HFFc6 (cell line): ENCODE results near the gene WARS2. TPM values are rescaled to one million over a fixed set of nuclear protein-coding genes. Genes with fewer than 3 reads are reported as not detected.

ENCODE experiments used
- DNase-seq: peaks from one replicate; pipeline ENCODE4 v3.0.0-alpha.2; 2018
- H3K27ac Mint-ChIP-seq: 2 replicates; pipeline ENCODE4 v1.8.0; 2020; ENCODE audit warnings: mild to moderate bottlenecking, mixed read lengths
- H3K27me3 Mint-ChIP-seq: 2 replicates; pipeline ENCODE4 v1.8.0; 2021; ENCODE audit warnings: mild to moderate bottlenecking, moderate library complexity, mixed read lengths; ENCODE audit not compliant: insufficient read depth
- H3K36me3 Mint-ChIP-seq: 2 replicates; pipeline ENCODE4 v1.8.0; 2021; ENCODE audit warnings: low read depth, mixed read lengths
- H3K4me1 Mint-ChIP-seq: 2 replicates; pipeline ENCODE4 v1.8.0; 2020; ENCODE audit warnings: low read depth, mixed read lengths
- H3K4me3 Mint-ChIP-seq: 2 replicates; pipeline ENCODE4 v1.8.0; 2020; ENCODE audit warnings: mild to moderate bottlenecking, moderate library complexity, mixed read lengths
- H3K9me3 Mint-ChIP-seq: 2 replicates; pipeline ENCODE4 v1.8.0; 2020; ENCODE audit warnings: mild to moderate bottlenecking, mixed read lengths
- CTCF ChIP-seq: fragments of 200-600 bp; sonication (generic); IDR thresholded peaks from 2 replicates; pipeline ENCODE4 v1.5.0; 2021; ENCODE audit warnings: antibody characterized with exemption, mild to moderate bottlenecking
- total RNA-seq, 6 experiments: library from RNA; stranded (reverse); fragmentation: NEBNext Ultra II Directional; extraction: Animal tissue kit (Norgen Biotek cat#: 25700); gene quantifications; 2 replicates in 1 of 6; 3 replicates in 5 of 6; pipeline ENCODE4 v1.2.3, GENCODE V29; 2021

Gene WARS2
- total RNA-seq, 6 experiments from 2014 or later = 10.5 to 14.8 (median 12.9) TPM

GRCh38 chr1:119008483-119009311 is 131.8 kb downstream of the WARS2 start:
- no peaks in the 10 kb centered on the region for H3K36me3 Mint-ChIP-seq
- H3K27ac Mint-ChIP-seq = peak overlapping the region; percentile 76
- no peaks in the 10 kb centered on the region for H3K27me3 Mint-ChIP-seq
- H3K9me3 Mint-ChIP-seq = 0 out of 2 replicates have a peak, but pooled peaks cover 3% of the 10 kb centered on the region
- TF ChIP-seq CTCF = peak; percentile 82
- peak; percentile 61 for DNase-seq
- peak overlapping the region; percentile 78 for H3K4me3 Mint-ChIP-seq
- H3K4me1 Mint-ChIP-seq = peaks cover 23% of the 10 kb centered on the region

DNA sequence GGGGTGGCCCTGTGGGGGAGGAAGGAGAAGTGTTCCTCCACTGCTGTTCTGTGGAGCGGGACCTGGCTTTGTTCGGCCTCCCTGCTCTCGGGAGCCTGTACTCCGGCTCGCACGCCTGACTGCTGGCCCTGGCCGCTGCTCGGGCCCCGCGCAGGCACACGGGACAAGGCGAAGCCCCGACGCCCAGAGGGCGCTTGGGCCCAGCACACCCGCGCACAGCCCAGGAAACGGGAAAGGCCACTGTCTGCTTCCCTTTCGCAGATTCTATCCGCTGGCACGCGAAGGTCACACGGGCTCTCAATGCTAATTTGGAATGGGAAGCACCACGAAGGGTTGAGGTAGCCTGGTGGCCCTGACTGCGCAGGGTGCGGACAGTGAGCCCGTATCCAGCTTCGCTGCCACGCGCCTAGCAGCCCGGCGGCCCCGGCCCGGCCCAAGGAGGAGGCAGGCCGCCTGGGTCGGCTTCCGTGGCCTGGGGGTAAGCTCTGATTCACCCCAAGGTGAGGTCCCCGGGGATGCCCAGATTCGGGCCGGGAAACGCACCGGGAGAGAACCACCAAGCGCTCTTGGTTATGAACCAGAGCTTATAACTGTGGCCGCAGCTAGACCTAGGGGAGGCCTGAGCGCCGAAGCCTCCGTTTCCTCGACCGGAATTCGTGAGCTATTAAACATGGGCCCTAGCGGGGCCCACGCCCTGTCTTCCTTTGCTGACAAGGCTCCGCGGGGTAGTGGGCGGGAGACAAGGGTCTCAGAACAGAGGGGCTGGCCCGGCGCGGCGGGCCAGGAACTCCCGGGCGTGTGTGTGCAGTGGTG is 132.6 kb downstream of the WARS2 start:
- no peak for DNase-seq
- H3K4me3 Mint-ChIP-seq = no peak overlapping the region
- no peak overlapping the region for H3K27ac Mint-ChIP-seq
- peaks cover 23% of the 10 kb centered on the region for H3K4me1 Mint-ChIP-seq
- no peak for TF ChIP-seq CTCF
- H3K9me3 Mint-ChIP-seq = 0 out of 2 replicates have a peak, but pooled peaks cover 3% of the 10 kb centered on the region
- H3K27me3 Mint-ChIP-seq = no peaks in the 10 kb centered on the region
- no peaks in the 10 kb centered on the region for H3K36me3 Mint-ChIP-seq

GRCh38 chr1:119007339-119007669 is 133.1 kb downstream of the WARS2 start:
- Mint-ChIP-seq H3K27ac (no peak overlapping the region), H3K9me3 (0 out of 2 replicates have a peak, but pooled peaks cover 3% of the 10 kb centered on the region), H3K4me3 (no peak overlapping the region), H3K36me3 (no peaks in the 10 kb centered on the region), H3K27me3 (no peaks in the 10 kb centered on the region), H3K4me1 (peaks cover 26% of the 10 kb centered on the region)
- TF ChIP-seq CTCF = no peak
- no peak for DNase-seq

DNA sequence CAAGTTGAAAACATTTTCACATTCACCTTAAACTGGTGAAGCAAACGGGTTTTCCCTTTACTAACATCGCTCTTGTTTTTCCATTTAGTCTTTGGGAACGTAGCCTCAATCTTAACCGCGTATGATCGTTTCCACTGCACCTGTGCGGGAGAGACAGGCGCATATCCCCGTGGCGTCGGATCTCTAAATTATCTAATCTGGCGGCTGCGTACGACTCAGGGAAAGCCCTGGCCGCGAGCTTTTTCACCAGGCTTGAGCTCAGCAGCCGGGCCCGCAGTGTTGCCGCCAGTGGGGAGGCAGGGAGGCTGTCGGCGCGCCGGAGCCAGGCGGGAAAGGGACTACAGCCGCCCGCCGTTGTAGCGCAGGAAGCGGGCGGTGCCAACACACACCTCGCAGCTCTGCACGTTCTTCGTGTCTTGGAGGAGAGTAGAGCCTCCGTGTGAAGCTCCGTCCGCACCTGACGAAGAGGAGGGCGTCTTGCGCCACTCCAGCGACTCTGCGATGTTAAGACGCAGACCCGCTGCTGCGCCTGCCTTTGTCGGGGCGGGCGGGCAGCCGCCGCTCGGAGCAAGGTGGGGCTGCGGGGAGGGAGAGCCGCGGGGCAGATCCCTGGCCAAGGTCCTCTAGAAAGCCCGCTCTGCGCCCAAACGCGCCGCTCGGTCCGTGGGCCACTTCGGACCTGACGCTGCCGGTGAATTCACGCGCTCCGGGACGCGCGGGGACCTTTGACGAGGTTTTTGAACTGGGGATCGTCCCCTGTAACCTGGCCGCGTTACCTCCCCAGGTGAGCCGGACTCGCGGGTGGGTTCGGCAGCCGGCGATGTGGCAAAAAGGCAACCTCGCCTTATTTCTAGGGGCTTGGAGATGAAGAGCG is 133.8 kb downstream of the WARS2 start:
- H3K4me3 Mint-ChIP-seq = no peak overlapping the region
- H3K27me3 Mint-ChIP-seq = peaks cover 2% of the 10 kb centered on the region; the same call in 1 of the 2 replicates
- H3K27ac Mint-ChIP-seq = no peak overlapping the region
- H3K4me1 Mint-ChIP-seq = peaks cover 33% of the 10 kb centered on the region
- H3K9me3 Mint-ChIP-seq = 0 out of 2 replicates have a peak, but pooled peaks cover 3% of the 10 kb centered on the region
- no peaks in the 10 kb centered on the region for H3K36me3 Mint-ChIP-seq
- DNase-seq = no peak
- TF ChIP-seq CTCF = no peak
